Measurements from ENCODE around the gene UBE2E2. TPM values are rescaled to one million over a fixed set of nuclear protein-coding genes. Genes with fewer than 3 reads are reported as not detected.

The UBE2E2 gene
- polyA plus RNA-seq, 2 donors, result 16.6 to 21.0 TPM

DNA sequence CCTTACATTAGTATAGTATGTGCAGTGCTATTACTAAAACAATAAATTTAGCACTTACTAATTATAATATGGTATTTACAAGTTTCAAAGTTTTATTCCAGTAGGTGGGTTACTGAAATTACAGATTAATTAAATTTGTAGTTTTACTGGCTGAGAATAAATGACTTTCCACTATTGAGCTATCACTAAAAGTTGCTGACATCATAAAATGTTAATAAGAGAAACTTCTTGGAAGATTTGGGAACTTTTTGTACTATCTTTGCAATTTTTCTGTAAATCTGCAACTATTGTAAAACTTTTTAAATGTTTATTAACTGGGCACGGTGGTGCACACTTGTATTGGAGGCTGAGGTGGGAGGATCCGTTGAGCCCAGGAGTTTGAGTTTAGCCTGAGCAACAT lies 247.7 kb downstream of the UBE2E2 start:
- Histone ChIP-seq H3K27ac (ENCODE audit: low read depth in 2 of 2, low read length in 1 of 2) (no peak overlapping the region), H3K4me1 (ENCODE audit: control insufficient read depth in 2 of 2, insufficient read depth in 2 of 2, low read length in 1 of 2) (no peaks in the 10 kb centered on the region), H3K9me3 (ENCODE audit: control insufficient read depth in 2 of 2, insufficient read depth in 1 of 2, low read depth in 1 of 2, low read length in 1 of 2) (no peaks in the 10 kb centered on the region), H3K36me3 (ENCODE audit: control insufficient read depth in 2 of 2, insufficient read depth in 2 of 2, low read length in 1 of 2) (no peaks in the 10 kb centered on the region), H3K27me3 (ENCODE audit: control insufficient read depth in 1 of 2, insufficient read depth in 2 of 2, low read length in 2 of 2) (no peaks in the 10 kb centered on the region), H3K4me3 (ENCODE audit: low read depth in 1 of 2, low read length in 2 of 2) (no peak overlapping the region)
- 95 to 100% methylated on average over 2 of the region's 2 CpGs for WGBS, 2 donors

DNA sequence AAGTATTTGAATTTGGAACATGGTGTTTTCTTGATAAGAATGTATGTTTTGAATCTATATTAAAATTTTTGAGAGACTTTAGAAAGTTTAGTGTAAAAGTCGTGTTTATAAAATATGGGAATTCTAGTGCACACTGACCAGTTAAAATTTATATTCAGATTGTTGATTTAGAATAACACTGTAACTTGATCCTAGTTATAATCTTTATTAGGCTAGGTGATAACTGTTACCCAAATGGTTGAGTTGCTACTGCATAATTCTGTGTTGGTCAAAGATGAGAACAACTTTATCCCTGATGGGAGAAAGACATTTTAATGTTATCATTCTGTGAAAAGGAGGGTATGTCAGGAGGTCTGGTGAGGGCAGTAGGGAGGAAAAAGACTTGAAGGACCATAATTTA lies 249.3 kb downstream of the UBE2E2 start:
- Histone ChIP-seq H3K9me3 (ENCODE audit: control insufficient read depth in 2 of 2, insufficient read depth in 1 of 2, low read depth in 1 of 2, low read length in 1 of 2) (no peaks in the 10 kb centered on the region), H3K27me3 (ENCODE audit: control insufficient read depth in 1 of 2, insufficient read depth in 2 of 2, low read length in 2 of 2) (no peaks in the 10 kb centered on the region), H3K4me1 (ENCODE audit: control insufficient read depth in 2 of 2, insufficient read depth in 2 of 2, low read length in 1 of 2) (no peaks in the 10 kb centered on the region), H3K27ac (ENCODE audit: low read depth in 2 of 2, low read length in 1 of 2) (no peak overlapping the region), H3K36me3 (ENCODE audit: control insufficient read depth in 2 of 2, insufficient read depth in 2 of 2, low read length in 1 of 2) (no peaks in the 10 kb centered on the region), H3K4me3 (ENCODE audit: low read depth in 1 of 2, low read length in 2 of 2) (no peak overlapping the region)
- WGBS, 2 donors, result 95 to 98% methylated on average over 1 of the region's 1 CpG

DNA sequence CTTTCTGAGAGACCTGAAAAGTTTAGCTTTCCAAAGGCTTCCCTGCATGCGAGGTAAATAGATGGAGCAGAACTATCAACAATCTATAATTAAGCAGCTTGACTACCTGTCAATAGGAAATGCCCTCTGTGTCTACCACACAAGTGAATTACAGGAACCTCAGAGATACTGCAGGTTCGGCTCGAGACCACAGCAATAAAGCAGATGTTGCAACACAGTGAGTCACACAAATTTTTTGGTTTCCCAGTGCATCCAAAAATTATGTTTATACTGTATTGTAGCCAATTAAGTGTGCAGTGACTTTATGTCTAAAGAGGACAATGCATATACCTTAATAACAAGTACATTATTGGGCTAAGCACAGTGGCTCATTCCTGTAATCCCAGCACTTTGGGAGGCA lies 252.0 kb downstream of the UBE2E2 start:
- Histone ChIP-seq H3K27ac (ENCODE audit: low read depth in 2 of 2, low read length in 1 of 2) (no peak overlapping the region), H3K9me3 (ENCODE audit: control insufficient read depth in 2 of 2, insufficient read depth in 1 of 2, low read depth in 1 of 2, low read length in 1 of 2) (no peaks in the 10 kb centered on the region), H3K4me1 (ENCODE audit: control insufficient read depth in 2 of 2, insufficient read depth in 2 of 2, low read length in 1 of 2) (no peaks in the 10 kb centered on the region), H3K36me3 (ENCODE audit: control insufficient read depth in 2 of 2, insufficient read depth in 2 of 2, low read length in 1 of 2) (no peaks in the 10 kb centered on the region), H3K27me3 (ENCODE audit: control insufficient read depth in 1 of 2, insufficient read depth in 2 of 2, low read length in 2 of 2) (no peaks in the 10 kb centered on the region), H3K4me3 (ENCODE audit: low read depth in 1 of 2, low read length in 2 of 2) (no peak overlapping the region)
- WGBS, 2 donors, result 33 to 48% methylated on average over 3 of the region's 3 CpGs

DNA sequence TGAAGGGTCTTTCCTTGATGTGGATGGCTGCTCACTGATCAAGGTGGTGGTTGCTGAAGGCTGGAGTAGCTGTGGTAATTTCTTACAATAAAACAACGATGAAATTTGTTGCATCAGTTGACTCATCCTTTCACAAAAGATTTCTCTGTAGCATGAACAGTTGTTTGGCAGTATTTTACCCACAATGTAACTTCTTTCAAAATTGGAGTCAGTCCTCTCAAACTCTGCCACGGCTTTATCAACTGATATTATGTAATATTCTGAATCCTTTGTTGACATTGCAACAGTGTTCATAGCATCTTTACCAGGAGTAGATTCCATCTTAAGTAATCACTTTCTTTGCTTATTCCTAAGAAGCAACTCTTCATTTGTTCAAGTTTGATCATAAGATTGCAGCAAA lies 252.6 kb downstream of the UBE2E2 start:
- H3K9me3 ChIP-seq (ENCODE audit: control insufficient read depth in 2 of 2, insufficient read depth in 1 of 2, low read depth in 1 of 2, low read length in 1 of 2), result no peaks in the 10 kb centered on the region
- H3K27ac ChIP-seq (ENCODE audit: low read depth in 2 of 2, low read length in 1 of 2), result no peak overlapping the region
- 31 to 47% methylated on average over 2 of the region's 2 CpGs for WGBS, 2 donors
- no peaks in the 10 kb centered on the region for H3K4me1 ChIP-seq (ENCODE audit: control insufficient read depth in 2 of 2, insufficient read depth in 2 of 2, low read length in 1 of 2)
- H3K36me3 ChIP-seq (ENCODE audit: control insufficient read depth in 2 of 2, insufficient read depth in 2 of 2, low read length in 1 of 2), result no peaks in the 10 kb centered on the region
- H3K4me3 ChIP-seq (ENCODE audit: low read depth in 1 of 2, low read length in 2 of 2), result no peak overlapping the region
- H3K27me3 ChIP-seq (ENCODE audit: control insufficient read depth in 1 of 2, insufficient read depth in 2 of 2, low read length in 2 of 2), result no peaks in the 10 kb centered on the region

DNA sequence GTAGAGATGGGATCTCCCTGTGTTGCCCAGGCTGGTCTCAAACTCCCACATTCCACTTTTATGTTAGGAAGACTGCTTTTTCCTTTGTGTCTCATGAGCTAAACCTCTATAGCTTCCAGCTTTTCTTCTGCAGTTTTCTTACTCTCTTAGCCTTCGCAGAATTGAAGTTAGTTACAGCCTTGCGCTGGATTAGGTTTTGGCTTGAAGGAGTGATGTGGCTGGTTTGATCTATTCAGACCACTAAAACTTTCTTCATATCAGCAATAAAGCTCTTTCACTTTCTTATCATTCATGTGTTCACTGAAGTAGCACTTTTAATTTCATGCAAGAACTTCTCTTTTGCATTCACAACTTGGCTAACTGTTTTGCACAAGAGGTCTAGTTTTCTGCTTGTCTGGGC lies 254.6 kb downstream of the UBE2E2 start:
- Histone ChIP-seq H3K4me3 (ENCODE audit: low read depth in 1 of 2, low read length in 2 of 2) (no peak overlapping the region), H3K4me1 (ENCODE audit: control insufficient read depth in 2 of 2, insufficient read depth in 2 of 2, low read length in 1 of 2) (no peaks in the 10 kb centered on the region), H3K27me3 (ENCODE audit: control insufficient read depth in 1 of 2, insufficient read depth in 2 of 2, low read length in 2 of 2) (no peaks in the 10 kb centered on the region), H3K36me3 (ENCODE audit: control insufficient read depth in 2 of 2, insufficient read depth in 2 of 2, low read length in 1 of 2) (no peaks in the 10 kb centered on the region), H3K27ac (ENCODE audit: low read depth in 2 of 2, low read length in 1 of 2) (no peak overlapping the region), H3K9me3 (ENCODE audit: control insufficient read depth in 2 of 2, insufficient read depth in 1 of 2, low read depth in 1 of 2, low read length in 1 of 2) (no peaks in the 10 kb centered on the region)
- WGBS, 2 donors, result 87 to 88% methylated on average over 2 of the region's 2 CpGs

DNA sequence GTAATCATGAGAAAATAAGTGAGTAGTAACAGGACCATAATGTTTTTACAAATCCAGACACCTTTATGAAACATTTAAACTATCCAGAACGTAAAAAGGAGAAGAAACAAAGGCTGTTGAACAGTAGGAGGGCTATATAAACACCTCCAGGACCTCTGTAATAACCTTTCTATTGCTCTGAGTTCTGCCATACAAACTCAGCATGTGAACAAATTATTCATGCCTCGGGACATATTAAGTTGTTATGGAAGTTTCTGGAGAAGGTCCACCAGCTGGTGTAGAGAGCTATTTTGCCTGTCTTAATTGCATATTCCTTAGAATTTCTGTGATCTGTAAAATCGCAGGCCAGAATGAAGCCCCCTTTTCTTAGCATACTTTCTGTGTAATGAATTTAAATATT lies 256.3 kb downstream of the UBE2E2 start:
- Histone ChIP-seq H3K4me1 (ENCODE audit: control insufficient read depth in 2 of 2, insufficient read depth in 2 of 2, low read length in 1 of 2) (no peaks in the 10 kb centered on the region), H3K27me3 (ENCODE audit: control insufficient read depth in 1 of 2, insufficient read depth in 2 of 2, low read length in 2 of 2) (no peaks in the 10 kb centered on the region), H3K36me3 (ENCODE audit: control insufficient read depth in 2 of 2, insufficient read depth in 2 of 2, low read length in 1 of 2) (no peaks in the 10 kb centered on the region), H3K4me3 (ENCODE audit: low read depth in 1 of 2, low read length in 2 of 2) (no peak overlapping the region), H3K27ac (ENCODE audit: low read depth in 2 of 2, low read length in 1 of 2) (no peak overlapping the region), H3K9me3 (ENCODE audit: control insufficient read depth in 2 of 2, insufficient read depth in 1 of 2, low read depth in 1 of 2, low read length in 1 of 2) (no peaks in the 10 kb centered on the region)
- 60 to 66% methylated on average over 3 of the region's 3 CpGs for WGBS, 2 donors

DNA sequence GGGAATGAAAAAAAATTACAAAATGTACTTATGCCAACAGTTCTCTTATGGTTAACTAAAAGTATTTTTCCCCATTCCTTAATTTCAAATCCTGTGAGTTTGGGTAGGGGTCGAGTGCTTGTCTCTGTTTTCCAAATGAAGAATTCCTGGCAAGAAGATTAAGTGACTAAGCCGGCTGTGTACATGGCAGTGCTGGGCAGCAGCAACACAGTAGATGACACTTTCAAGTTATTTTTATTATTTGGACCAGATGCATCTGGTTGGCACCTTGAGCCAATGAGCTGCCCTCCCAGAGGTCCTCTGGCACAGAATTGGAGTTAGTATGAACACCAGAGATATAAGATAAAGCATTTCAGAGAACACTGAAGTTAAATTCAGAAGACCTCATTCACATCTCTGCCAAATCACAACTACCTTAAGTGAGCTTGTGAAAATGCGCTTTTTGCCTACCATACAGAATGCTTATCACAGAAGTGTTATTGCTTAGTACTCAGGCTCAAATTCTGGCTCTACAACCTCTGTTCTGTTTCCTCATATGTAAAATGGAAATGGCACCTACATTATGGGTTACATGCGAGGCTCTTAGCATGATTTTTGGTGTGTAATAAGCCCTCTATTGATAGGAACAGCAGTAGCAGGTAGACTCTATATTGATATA lies 256.9 kb downstream of the UBE2E2 start:
- Histone ChIP-seq H3K9me3 (ENCODE audit: control insufficient read depth in 2 of 2, insufficient read depth in 1 of 2, low read depth in 1 of 2, low read length in 1 of 2) (no peaks in the 10 kb centered on the region), H3K27me3 (ENCODE audit: control insufficient read depth in 1 of 2, insufficient read depth in 2 of 2, low read length in 2 of 2) (no peaks in the 10 kb centered on the region), H3K27ac (ENCODE audit: low read depth in 2 of 2, low read length in 1 of 2) (no peak overlapping the region), H3K4me1 (ENCODE audit: control insufficient read depth in 2 of 2, insufficient read depth in 2 of 2, low read length in 1 of 2) (no peaks in the 10 kb centered on the region), H3K36me3 (ENCODE audit: control insufficient read depth in 2 of 2, insufficient read depth in 2 of 2, low read length in 1 of 2) (no peaks in the 10 kb centered on the region), H3K4me3 (ENCODE audit: low read depth in 1 of 2, low read length in 2 of 2) (no peak overlapping the region)
- WGBS, 2 donors, result 70 to 76% methylated on average over 4 of the region's 4 CpGs

DNA sequence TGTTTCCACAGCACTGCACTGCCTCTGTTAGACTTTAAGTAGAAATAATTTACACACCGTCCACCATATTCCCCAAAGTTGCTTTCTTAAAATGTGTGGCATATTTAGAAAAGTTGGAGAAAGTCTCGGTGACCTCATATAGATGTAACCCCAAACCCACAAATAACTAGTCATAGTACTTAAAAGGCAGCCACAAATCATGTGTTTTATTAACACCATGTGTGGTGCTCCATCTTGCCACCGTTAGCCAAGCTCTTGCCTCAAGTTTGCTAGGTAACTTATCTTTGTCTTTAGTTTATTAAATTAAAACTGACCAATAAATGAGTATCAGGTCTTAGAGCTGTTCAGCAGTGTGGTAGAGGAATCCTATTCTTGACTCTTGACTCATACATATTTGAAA lies 257.9 kb downstream of the UBE2E2 start:
- no peaks in the 10 kb centered on the region for H3K36me3 ChIP-seq (ENCODE audit: control insufficient read depth in 2 of 2, insufficient read depth in 2 of 2, low read length in 1 of 2)
- no peak overlapping the region for H3K27ac ChIP-seq (ENCODE audit: low read depth in 2 of 2, low read length in 1 of 2)
- 90 to 92% methylated on average over 3 of the region's 3 CpGs for WGBS, 2 donors
- H3K4me3 ChIP-seq (ENCODE audit: low read depth in 1 of 2, low read length in 2 of 2), result no peak overlapping the region
- H3K4me1 ChIP-seq (ENCODE audit: control insufficient read depth in 2 of 2, insufficient read depth in 2 of 2, low read length in 1 of 2), result no peaks in the 10 kb centered on the region
- H3K9me3 ChIP-seq (ENCODE audit: control insufficient read depth in 2 of 2, insufficient read depth in 1 of 2, low read depth in 1 of 2, low read length in 1 of 2), result no peaks in the 10 kb centered on the region
- no peaks in the 10 kb centered on the region for H3K27me3 ChIP-seq (ENCODE audit: control insufficient read depth in 1 of 2, insufficient read depth in 2 of 2, low read length in 2 of 2)

DNA sequence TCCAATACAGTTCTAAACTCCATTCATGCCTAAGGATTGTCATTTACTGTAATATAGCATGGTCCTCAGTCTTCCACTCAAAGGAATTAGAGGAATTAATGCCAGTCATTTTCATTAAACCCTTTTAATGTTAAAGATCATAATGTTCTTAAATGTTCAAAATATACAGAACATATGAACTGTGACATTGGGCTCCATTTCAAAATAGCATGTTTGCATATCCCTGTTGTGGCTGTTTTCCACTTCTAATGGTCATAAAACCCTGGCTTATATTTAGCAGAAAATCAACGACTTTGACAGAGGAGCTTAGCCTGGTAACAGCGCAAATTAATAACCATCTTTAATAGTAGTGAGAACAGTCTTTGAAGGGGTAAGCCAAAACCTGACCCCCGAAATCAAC lies 260.7 kb downstream of the UBE2E2 start:
- Histone ChIP-seq H3K9me3 (ENCODE audit: control insufficient read depth in 2 of 2, insufficient read depth in 1 of 2, low read depth in 1 of 2, low read length in 1 of 2) (no peaks in the 10 kb centered on the region), H3K27ac (ENCODE audit: low read depth in 2 of 2, low read length in 1 of 2) (no peak overlapping the region), H3K27me3 (ENCODE audit: control insufficient read depth in 1 of 2, insufficient read depth in 2 of 2, low read length in 2 of 2) (no peaks in the 10 kb centered on the region), H3K36me3 (ENCODE audit: control insufficient read depth in 2 of 2, insufficient read depth in 2 of 2, low read length in 1 of 2) (no peaks in the 10 kb centered on the region), H3K4me1 (ENCODE audit: control insufficient read depth in 2 of 2, insufficient read depth in 2 of 2, low read length in 1 of 2) (no peaks in the 10 kb centered on the region), H3K4me3 (ENCODE audit: low read depth in 1 of 2, low read length in 2 of 2) (no peak overlapping the region)
- 83 to 84% methylated on average over 3 of the region's 3 CpGs for WGBS, 2 donors

DNA sequence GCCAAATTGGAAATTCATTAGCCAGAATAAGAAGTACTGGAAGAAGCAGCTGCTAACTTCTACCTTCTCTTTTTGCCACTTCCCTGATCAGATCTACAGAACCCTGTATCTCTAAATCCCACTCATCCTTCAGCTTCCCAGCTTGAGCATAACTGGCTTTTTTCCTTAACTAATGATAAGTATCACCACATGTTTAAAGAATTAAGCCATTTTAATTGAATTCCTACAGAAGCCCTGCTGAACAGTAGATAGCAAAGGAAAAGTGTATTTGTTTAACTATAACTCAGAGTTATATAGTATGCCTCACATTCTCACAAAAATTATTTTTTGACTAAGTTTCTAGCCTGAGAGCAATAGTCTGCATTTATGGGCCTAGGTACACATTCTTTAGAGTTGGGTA lies 262.4 kb downstream of the UBE2E2 start:
- Histone ChIP-seq H3K36me3 (ENCODE audit: control insufficient read depth in 2 of 2, insufficient read depth in 2 of 2, low read length in 1 of 2) (no peaks in the 10 kb centered on the region), H3K9me3 (ENCODE audit: control insufficient read depth in 2 of 2, insufficient read depth in 1 of 2, low read depth in 1 of 2, low read length in 1 of 2) (no peaks in the 10 kb centered on the region), H3K4me1 (ENCODE audit: control insufficient read depth in 2 of 2, insufficient read depth in 2 of 2, low read length in 1 of 2) (no peaks in the 10 kb centered on the region), H3K27ac (ENCODE audit: low read depth in 2 of 2, low read length in 1 of 2) (no peak overlapping the region), H3K27me3 (ENCODE audit: control insufficient read depth in 1 of 2, insufficient read depth in 2 of 2, low read length in 2 of 2) (no peaks in the 10 kb centered on the region), H3K4me3 (ENCODE audit: low read depth in 1 of 2, low read length in 2 of 2) (no peak overlapping the region)
